ENCODE data around the gene CEPT1. TPM values are rescaled to one million over a fixed set of nuclear protein-coding genes. Genes with fewer than 3 reads are reported as not detected.

Gene CEPT1
- total RNA-seq, 1 donor from 2014 or later: 26.9 TPM

DNA sequence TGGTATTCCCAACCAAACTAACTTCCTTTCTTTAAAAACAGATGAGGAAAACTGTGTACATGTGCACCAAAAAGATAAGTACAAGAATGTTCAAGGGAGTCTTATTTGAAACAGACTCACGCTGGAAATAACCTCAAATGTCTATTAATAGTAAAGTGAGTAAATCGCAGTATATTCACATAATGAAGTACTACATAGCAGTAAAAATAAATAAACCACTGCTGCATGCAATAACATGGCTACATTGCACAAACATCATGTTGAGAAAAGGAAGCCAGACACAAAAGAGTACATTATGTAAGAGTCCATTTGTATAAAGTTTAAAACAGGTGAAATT is 65.7 kb downstream of the CEPT1 start:
- no peak overlapping the region for H3K4me2 ChIP-seq (ENCODE audit: low read length)

DNA sequence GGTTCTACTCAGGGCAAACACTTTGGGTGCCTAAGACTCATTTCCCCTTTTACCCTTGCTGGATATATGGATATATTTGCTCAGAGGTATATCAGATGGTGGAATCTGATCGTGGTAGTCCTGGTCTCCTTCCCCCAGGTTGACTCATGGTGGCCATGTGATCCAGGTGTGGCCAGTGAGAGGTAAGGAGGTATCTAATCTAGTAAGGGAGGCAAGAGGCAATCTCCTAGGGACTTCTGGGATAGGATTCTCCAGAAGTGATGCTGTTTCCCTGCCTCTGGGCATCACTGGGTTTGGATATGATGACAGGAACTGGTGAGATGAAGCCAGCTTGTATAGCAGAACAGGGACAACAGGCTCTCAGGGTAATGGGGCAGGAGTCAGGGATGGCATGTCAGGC is 68.9 kb downstream of the CEPT1 start:
- peaks cover 13% of the 10 kb centered on the region for H3K27me3 Mint-ChIP-seq (ENCODE audit: low read depth, unreplicated experiment)
- H3K4me2 ChIP-seq (ENCODE audit: low read length): no peak overlapping the region
- no peak for TF ChIP-seq EZH2 (IDR thresholded peaks at IDR 0.05; ENCODE audit: insufficient read depth, low read length)
- TF ChIP-seq, protein P1, sequence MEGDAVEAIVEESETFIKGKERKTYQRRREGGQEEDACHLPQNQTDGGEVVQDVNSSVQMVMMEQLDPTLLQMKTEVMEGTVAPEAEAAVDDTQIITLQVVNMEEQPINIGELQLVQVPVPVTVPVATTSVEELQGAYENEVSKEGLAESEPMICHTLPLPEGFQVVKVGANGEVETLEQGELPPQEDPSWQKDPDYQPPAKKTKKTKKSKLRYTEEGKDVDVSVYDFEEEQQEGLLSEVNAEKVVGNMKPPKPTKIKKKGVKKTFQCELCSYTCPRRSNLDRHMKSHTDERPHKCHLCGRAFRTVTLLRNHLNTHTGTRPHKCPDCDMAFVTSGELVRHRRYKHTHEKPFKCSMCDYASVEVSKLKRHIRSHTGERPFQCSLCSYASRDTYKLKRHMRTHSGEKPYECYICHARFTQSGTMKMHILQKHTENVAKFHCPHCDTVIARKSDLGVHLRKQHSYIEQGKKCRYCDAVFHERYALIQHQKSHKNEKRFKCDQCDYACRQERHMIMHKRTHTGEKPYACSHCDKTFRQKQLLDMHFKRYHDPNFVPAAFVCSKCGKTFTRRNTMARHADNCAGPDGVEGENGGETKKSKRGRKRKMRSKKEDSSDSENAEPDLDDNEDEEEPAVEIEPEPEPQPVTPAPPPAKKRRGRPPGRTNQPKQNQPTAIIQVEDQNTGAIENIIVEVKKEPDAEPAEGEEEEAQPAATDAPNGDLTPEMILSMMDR (IDR thresholded peaks at IDR 0.05; ENCODE audit: insufficient read depth, low read depth, low read length): no peak
- H3K27ac ChIP-seq (ENCODE audit: low read depth, low read length): no peak overlapping the region
- H3K4me3 Mint-ChIP-seq (ENCODE audit: unreplicated experiment): no peak overlapping the region
- H3K9me3 Mint-ChIP-seq (ENCODE audit: unreplicated experiment): peaks cover 6% of the 10 kb centered on the region
- no peak overlapping the region for H2AFZ ChIP-seq (ENCODE audit: low read depth, low read length)
- H3K36me3 ChIP-seq (ENCODE audit: insufficient read depth, low read length): no peaks in the 10 kb centered on the region
- no peak overlapping the region for H3K4me3 ChIP-seq (ENCODE audit: insufficient read depth, low read depth, low read length)
- H3K4me1 Mint-ChIP-seq (ENCODE audit: low read depth, unreplicated experiment): peaks cover 15% of the 10 kb centered on the region
- H3K36me3 Mint-ChIP-seq (ENCODE audit: low read depth, unreplicated experiment): no peaks in the 10 kb centered on the region
- no peak overlapping the region for H3K27ac Mint-ChIP-seq (ENCODE audit: unreplicated experiment)
- no peak overlapping the region for H3K9ac ChIP-seq (ENCODE audit: low read length)
- no peaks in the 10 kb centered on the region for H3K79me2 ChIP-seq (ENCODE audit: insufficient read depth, low read length)
- H3K4me1 ChIP-seq (ENCODE audit: insufficient read depth, low read length): no peaks in the 10 kb centered on the region
- peaks cover 29% of the 10 kb centered on the region for H3K27me3 ChIP-seq (ENCODE audit: insufficient read depth, low read length)
- DNase-seq (ENCODE audit: low read depth) (no peak), FAIRE-seq (no peak)
- no peaks in the 10 kb centered on the region for H4K20me1 ChIP-seq (ENCODE audit: insufficient read depth, low read length)
- H3K9me3 ChIP-seq (ENCODE audit: insufficient read depth, low read depth, low read length): no peaks in the 10 kb centered on the region

More for the DNA sequence above, 65.7 kb downstream of the CEPT1 start:
- Histone ChIP-seq H3K36me3 (ENCODE audit: insufficient read depth, low read length) (no peaks in the 10 kb centered on the region), H3K9ac (ENCODE audit: low read length) (no peak overlapping the region), H3K9me3 (ENCODE audit: insufficient read depth, low read depth, low read length) (no peaks in the 10 kb centered on the region), H3K79me2 (ENCODE audit: insufficient read depth, low read length) (no peaks in the 10 kb centered on the region), H4K20me1 (ENCODE audit: insufficient read depth, low read length) (no peaks in the 10 kb centered on the region), H3K27me3 (ENCODE audit: insufficient read depth, low read length) (peaks cover 32% of the 10 kb centered on the region), H3K27ac (ENCODE audit: low read depth, low read length) (no peak overlapping the region), H2AFZ (ENCODE audit: low read depth, low read length) (no peak overlapping the region), H3K4me1 (ENCODE audit: insufficient read depth, low read length) (peaks cover 5% of the 10 kb centered on the region), H3K4me3 (ENCODE audit: insufficient read depth, low read depth, low read length) (no peak overlapping the region)
- Mint-ChIP-seq H3K4me3 (ENCODE audit: unreplicated experiment) (no peak overlapping the region), H3K36me3 (ENCODE audit: low read depth, unreplicated experiment) (no peaks in the 10 kb centered on the region), H3K9me3 (ENCODE audit: unreplicated experiment) (peaks cover 4% of the 10 kb centered on the region), H3K27ac (ENCODE audit: unreplicated experiment) (no peak overlapping the region), H3K4me1 (ENCODE audit: low read depth, unreplicated experiment) (no peaks in the 10 kb centered on the region), H3K27me3 (ENCODE audit: low read depth, unreplicated experiment) (peaks cover 21% of the 10 kb centered on the region)
- TF ChIP-seq EZH2 (IDR thresholded peaks at IDR 0.05; ENCODE audit: insufficient read depth, low read length): no peak
- DNase-seq (ENCODE audit: low read depth): no peak
- no peak for FAIRE-seq

DNA sequence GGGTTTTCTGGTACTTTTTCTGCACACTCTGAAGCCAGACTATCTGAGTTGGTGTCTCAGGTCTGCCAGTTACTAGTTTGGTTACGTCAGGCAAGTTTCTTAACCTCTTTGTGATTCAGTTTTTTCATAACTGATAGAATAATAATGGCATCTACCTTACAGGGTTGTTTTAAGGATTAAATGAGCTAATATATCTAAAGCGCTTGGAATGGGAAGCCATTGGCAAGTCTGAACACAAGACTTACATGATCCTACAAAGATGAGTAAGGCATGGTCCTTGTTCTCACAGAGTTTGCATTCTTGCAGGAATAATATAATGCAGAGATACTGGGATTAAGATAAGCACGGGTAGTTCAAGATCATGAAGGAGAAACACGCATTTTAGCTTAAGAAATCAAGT is 69.6 kb downstream of the CEPT1 start:
- no peaks in the 10 kb centered on the region for H3K36me3 Mint-ChIP-seq (ENCODE audit: low read depth, unreplicated experiment)
- no peak for TF ChIP-seq EZH2 (IDR thresholded peaks at IDR 0.05; ENCODE audit: insufficient read depth, low read length)
- TF ChIP-seq, protein P1 (IDR thresholded peaks at IDR 0.05; ENCODE audit: insufficient read depth, low read depth, low read length): no peak
- Histone ChIP-seq H3K4me2 (ENCODE audit: low read length) (no peak overlapping the region), H3K9ac (ENCODE audit: low read length) (no peak overlapping the region), H3K27ac (ENCODE audit: low read depth, low read length) (no peak overlapping the region), H3K4me3 (ENCODE audit: insufficient read depth, low read depth, low read length) (no peak overlapping the region), H2AFZ (ENCODE audit: low read depth, low read length) (no peak overlapping the region), H3K27me3 (ENCODE audit: insufficient read depth, low read length) (peaks cover 26% of the 10 kb centered on the region), H3K36me3 (ENCODE audit: insufficient read depth, low read length) (no peaks in the 10 kb centered on the region), H3K4me1 (ENCODE audit: insufficient read depth, low read length) (no peaks in the 10 kb centered on the region), H3K79me2 (ENCODE audit: insufficient read depth, low read length) (no peaks in the 10 kb centered on the region), H3K9me3 (ENCODE audit: insufficient read depth, low read depth, low read length) (no peaks in the 10 kb centered on the region), H4K20me1 (ENCODE audit: insufficient read depth, low read length) (no peaks in the 10 kb centered on the region)
- no peak overlapping the region for H3K4me3 Mint-ChIP-seq (ENCODE audit: unreplicated experiment)
- FAIRE-seq (no peak), DNase-seq (ENCODE audit: low read depth) (no peak)
- peaks cover 12% of the 10 kb centered on the region for H3K27me3 Mint-ChIP-seq (ENCODE audit: low read depth, unreplicated experiment)
- peaks cover 5% of the 10 kb centered on the region for H3K9me3 Mint-ChIP-seq (ENCODE audit: unreplicated experiment)
- peaks cover 22% of the 10 kb centered on the region for H3K4me1 Mint-ChIP-seq (ENCODE audit: low read depth, unreplicated experiment)
- H3K27ac Mint-ChIP-seq (ENCODE audit: unreplicated experiment): no peak overlapping the region

All from astrocyte (in vitro differentiated cells and primary cell).